Skeletal muscle tissue (tissue), 4 donors: ENCODE data around the gene DBET. TPM values are rescaled to one million over a fixed set of nuclear protein-coding genes. Genes with fewer than 3 reads are reported as not detected.
"Not testable (repeated sequence)": the region's sequence is repeated elsewhere in the genome, so short reads cannot be mapped to it uniquely, and the experiment has no call there.

Experiments used
- H3K27ac ChIP-seq: one replicate; pipeline ENCODE4 v1.7.0; 2013; ENCODE audit warnings: mild to moderate bottlenecking, low read depth, low read length, inconsistent platforms
- H3K27me3 ChIP-seq, 3 donors: one replicate each; pipeline ENCODE4 v1.7.0; 2013; ENCODE audit warnings: low read length in 3 of 3; ENCODE audit not compliant: control insufficient read depth in 3 of 3, insufficient read depth in 3 of 3
- H3K36me3 ChIP-seq, 3 donors: one replicate each; pipeline ENCODE4 v1.7.0; 2013; ENCODE audit warnings: low read length in 3 of 3; ENCODE audit not compliant: control insufficient read depth in 3 of 3, insufficient read depth in 3 of 3
- H3K4me1 ChIP-seq, 3 donors: one replicate each; pipeline ENCODE4 v1.7.0; 2013; ENCODE audit warnings: low read length in 3 of 3, mild to moderate bottlenecking in 3 of 3; ENCODE audit not compliant: control insufficient read depth in 3 of 3, insufficient read depth in 3 of 3
- H3K4me3 ChIP-seq, 3 donors: one replicate each; pipeline ENCODE4 v1.7.0; 2013; ENCODE audit warnings: low read length in 3 of 3
- H3K9ac ChIP-seq, 3 donors: one replicate each; pipeline ENCODE4 v1.7.0; 2013; ENCODE audit warnings: low read length in 3 of 3, mild to moderate bottlenecking in 3 of 3, moderate library complexity in 2 of 3, low read depth in 1 of 3
- H3K9me3 ChIP-seq, 3 donors: one replicate each; pipeline ENCODE4 v1.7.0; 2013; ENCODE audit warnings: low read length in 3 of 3; ENCODE audit not compliant: control insufficient read depth in 3 of 3
- total RNA-seq: library from RNA; depleted of rRNA; stranded (reverse); fragments of >200 nt; gene quantifications from one replicate; pipeline ENCODE4 v1.2.3, GENCODE V29; 2014
- donor health status: Osteomylitis.

DBET gene
- total RNA-seq: not detected

DNA sequence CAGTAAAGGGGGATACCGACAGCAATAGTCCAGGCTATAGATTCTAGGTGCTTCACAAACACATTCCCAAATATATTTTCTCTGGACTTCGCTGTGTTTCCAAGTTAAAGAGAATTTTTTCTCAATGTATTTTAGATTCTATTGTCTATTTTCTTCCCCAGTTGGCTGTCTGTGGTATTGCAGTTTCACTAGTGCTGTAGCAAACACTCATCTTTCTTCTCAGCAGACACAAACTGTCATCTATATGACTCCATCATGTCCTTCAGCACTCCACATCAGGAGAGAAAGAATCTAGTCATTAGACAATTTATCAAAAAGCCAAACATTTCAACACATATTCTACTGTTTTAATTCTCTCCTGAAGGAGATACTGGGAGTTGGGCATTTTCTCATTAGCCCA is at the start of gene DBET:
Gene DBET (plus strand): TSS at position 161 of the 400 bp plus-strand sequence.
- H3K27ac ChIP-seq, H3K9me3 ChIP-seq, H3K36me3 ChIP-seq, H3K4me3 ChIP-seq, H3K27me3 ChIP-seq, H3K9ac ChIP-seq, H3K4me1 ChIP-seq: not testable (repeated sequence)

DNA sequence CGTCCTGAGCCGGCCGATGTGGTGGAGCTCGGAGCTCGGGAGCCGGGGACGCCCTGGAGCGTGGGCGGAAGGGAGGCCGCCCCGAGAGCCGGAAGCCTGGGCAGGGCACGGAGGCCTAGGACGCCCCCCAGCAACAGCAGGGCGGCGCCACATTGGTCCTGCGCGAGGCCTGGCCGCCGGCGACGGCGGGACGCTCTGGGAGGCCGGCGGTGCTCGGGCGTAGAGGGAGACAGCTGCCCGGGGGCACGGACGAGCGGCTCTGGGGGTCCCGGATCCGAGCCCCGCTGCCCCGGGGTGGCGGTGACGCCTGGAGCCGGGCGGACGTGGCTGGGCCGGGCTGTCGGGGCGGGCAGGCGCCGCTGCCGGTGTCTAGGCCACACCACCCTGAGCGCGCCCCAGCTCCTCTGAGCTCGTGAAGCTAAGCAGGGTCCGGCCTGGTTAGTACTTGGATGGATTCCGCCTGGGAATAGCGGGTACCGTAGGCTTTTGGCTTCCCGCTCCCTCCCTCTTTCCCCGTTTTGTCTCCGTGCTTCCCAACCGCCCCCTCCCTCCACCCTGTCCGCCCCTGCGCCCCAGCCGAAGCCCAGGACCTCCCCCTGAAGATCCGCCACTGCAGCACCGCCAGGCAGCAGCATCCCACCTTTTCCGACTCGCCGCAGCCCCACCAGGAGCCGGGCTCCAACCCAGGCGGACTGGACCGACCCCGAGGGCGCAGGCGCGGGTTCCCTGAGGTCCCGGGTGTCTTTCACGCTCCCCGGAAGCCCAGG is 49.3 kb upstream of the DBET start:
- Histone ChIP-seq H3K4me1 (peaks cover 0 to 5% (median 5%) of the 10 kb centered on the region in 3 donors), H3K4me3 (no peak overlapping the region), H3K9ac (no peak overlapping the region), H3K27me3 (peaks cover 44 to 63% (median 53%) of the 10 kb centered on the region in 3 donors), H3K36me3 (no peaks in the 10 kb centered on the region), H3K27ac (no peak overlapping the region), H3K9me3 (no peaks in the 10 kb centered on the region)

DNA sequence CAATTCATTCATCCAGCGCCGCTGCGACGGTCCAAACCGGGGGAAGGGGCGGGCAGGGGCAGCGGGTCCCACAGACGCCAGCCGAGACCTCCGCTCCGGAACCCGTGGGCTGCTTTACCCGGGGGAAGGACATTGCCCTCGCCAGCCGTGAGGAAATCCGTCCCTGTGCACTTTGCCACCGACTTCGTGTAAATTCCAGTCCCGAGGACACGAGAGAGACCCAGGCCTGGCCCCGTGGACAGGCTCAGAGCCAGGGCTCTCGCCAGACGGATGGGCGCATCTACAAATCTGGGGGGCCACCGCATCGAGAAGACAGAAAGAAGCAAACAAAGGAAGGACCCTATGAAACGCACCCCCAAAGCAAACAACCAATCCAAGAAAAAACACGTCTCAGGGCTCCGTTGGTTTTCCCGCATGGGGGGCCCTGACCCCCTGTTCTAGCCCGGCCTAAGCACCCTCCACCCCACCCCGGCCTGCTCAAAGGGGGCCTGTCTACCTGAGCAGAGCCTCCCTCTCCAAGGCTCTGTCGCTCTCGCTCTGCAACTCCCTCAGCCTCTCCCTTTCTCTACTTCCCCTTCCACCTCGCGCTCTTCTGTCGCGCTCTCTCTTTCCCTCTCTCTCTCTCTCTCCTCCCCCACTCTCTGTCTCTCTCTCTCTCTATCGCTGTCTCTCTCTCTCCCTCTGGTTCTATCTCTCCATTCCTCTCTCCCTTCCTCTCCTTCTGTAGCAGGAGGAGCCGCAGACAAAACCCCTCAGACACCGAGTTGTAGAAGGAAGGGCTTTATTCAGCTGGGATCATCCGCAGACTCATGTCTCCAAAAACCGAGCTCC is 48.5 kb upstream of the DBET start:
- H3K9ac ChIP-seq: no peak overlapping the region
- H3K36me3 ChIP-seq: no peaks in the 10 kb centered on the region
- H3K9me3 ChIP-seq: no peaks in the 10 kb centered on the region
- peaks cover 51 to 71% (median 61%) of the 10 kb centered on the region in 3 donors for H3K27me3 ChIP-seq
- no peak overlapping the region for H3K4me3 ChIP-seq
- peaks cover under 1 to 7% (median 6%) of the 10 kb centered on the region in 3 donors for H3K4me1 ChIP-seq
- no peak overlapping the region for H3K27ac ChIP-seq

DNA sequence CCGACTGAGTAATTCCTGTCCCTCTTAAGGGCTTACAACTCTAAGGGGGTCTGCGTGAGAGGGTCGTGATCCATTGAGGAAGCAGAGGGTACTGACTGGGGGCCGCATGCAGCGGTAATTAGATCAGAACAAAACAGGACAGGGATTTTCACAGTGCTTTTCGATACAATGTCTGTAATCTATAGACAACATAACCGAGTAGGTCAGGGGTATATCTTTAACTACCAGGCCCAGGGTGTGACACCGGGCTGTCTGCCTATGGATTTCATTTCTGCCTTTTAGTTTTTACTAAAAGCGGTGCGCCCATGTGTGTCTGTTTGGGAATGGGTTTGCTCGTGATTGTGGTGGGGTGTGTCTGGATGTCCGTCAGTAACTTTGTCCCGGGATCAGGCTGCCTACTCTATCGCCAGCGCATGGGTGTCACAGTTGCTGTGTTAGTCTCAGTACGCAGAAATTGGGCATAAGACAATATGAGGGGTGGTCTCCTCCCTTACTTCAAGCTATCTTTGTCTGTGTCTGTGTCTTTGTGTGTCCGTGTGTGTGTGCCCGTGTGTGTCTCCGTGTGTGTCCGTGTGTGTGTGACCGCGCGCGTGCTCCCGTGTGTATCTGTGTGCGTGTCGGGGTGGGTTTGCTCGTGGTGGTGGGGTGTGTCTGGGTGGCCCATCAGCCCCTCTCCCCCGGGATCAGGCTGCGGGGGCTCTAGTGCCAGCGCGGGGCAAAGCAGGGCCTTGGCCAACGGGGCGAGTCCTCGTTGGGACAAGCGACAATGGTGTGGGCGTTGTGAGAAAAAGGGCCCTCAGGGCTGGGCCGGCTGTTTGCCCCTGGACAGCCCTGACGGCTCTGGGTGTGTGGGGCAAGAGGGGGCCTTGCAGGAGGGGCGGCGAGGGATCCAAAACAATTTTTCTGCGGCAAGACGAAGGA is 47.7 kb upstream of the DBET start:
- H3K27ac ChIP-seq: no peak overlapping the region
- no peaks in the 10 kb centered on the region for H3K36me3 ChIP-seq
- peaks cover 4 to 10% (median 7%) of the 10 kb centered on the region in 3 donors for H3K4me1 ChIP-seq
- H3K27me3 ChIP-seq: peaks cover 57 to 78% (median 67%) of the 10 kb centered on the region in 3 donors
- no peaks in the 10 kb centered on the region for H3K9me3 ChIP-seq
- no peak overlapping the region for H3K4me3 ChIP-seq
- no peak overlapping the region for H3K9ac ChIP-seq

DNA sequence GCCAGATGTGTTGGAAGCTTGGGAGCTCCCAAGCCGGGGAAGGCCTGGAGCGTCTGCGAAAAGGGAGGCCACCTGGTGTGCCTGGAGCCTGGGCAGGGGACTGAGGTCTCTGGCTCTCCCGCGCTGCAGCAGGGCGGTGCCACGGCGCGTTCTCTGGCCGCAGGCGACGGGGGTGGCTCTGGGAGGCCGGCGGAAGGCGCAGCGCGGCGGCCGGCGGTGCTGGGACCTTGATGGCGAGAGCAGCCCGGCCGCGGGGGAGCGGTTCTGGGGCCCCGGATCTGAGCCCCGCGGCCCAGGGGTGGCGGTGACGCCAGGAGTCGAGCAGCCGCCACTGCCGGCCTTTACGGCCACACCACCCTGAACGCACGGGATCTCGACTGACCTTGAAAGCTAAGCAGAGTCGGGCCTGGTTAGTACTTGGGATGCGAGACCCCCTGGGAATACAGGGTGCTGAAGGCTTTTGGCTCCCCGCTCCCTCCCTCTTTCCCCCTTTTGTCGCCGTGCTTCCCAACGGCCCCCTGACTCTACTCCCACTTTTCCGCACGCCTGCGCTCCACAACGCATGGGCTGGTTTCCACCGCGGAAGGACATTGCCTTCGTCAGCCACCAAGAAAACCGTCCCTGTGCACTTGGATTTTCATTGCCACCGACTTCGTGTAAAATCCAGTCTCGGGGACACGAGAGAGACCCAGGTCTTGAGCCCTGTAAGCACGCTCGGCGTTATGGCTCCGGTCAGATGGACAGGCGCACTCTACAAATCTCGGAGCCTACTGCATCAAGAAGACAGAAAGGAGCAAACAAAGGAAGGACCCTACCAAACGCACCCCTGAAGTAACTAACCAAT is 46.7 kb upstream of the DBET start:
- H3K4me3 ChIP-seq: no peak overlapping the region
- no peak overlapping the region for H3K27ac ChIP-seq
- no peaks in the 10 kb centered on the region for H3K36me3 ChIP-seq
- H3K9me3 ChIP-seq: no peaks in the 10 kb centered on the region
- H3K4me1 ChIP-seq: peaks cover 4 to 10% (median 7%) of the 10 kb centered on the region in 3 donors
- peaks cover 56 to 73% (median 67%) of the 10 kb centered on the region in 3 donors for H3K27me3 ChIP-seq
- H3K9ac ChIP-seq: no peak overlapping the region

DNA sequence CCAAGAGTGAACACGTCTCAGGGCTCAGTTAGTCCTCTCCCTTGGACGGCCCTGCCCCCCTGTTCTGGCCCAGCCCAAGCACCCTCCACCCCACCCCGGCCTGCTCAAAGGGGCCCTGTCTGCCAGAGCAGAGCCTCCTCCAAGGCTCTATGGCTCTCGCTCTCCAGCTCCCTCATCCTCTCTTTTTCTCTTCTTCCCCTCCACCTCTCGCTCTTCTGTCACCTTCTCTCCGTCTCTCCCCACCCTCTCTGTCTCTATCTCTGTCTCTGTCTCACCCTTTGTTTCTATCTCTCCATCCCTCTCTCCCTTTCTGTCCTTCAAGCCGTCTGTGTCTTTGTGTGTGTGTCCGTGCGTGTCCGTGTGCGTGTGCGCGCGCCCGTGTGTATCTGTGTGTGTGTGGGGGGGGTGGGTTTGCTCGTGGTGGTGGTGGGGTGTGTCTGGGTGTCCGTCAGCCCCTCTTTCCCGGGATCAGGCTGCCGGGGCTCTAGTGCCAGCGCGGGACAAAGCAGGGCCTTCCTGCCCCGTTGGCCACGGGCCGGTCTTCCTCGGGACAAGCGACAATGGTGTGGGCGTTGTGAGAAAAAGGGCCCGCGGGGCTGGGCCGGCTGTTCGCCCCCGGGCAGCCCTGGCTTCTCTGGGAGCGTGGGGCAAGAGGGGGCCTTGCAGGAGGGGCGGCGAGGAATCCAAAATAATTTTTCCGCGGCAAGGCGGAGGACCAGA is 45.9 kb upstream of the DBET start:
- no peaks in the 10 kb centered on the region for H3K9me3 ChIP-seq
- peaks cover 4 to 10% (median 7%) of the 10 kb centered on the region in 3 donors for H3K4me1 ChIP-seq
- no peaks in the 10 kb centered on the region for H3K36me3 ChIP-seq
- no peak overlapping the region for H3K4me3 ChIP-seq
- H3K27ac ChIP-seq: no peak overlapping the region
- H3K9ac ChIP-seq: no peak overlapping the region
- peaks cover 55 to 73% (median 68%) of the 10 kb centered on the region in 3 donors for H3K27me3 ChIP-seq

DNA sequence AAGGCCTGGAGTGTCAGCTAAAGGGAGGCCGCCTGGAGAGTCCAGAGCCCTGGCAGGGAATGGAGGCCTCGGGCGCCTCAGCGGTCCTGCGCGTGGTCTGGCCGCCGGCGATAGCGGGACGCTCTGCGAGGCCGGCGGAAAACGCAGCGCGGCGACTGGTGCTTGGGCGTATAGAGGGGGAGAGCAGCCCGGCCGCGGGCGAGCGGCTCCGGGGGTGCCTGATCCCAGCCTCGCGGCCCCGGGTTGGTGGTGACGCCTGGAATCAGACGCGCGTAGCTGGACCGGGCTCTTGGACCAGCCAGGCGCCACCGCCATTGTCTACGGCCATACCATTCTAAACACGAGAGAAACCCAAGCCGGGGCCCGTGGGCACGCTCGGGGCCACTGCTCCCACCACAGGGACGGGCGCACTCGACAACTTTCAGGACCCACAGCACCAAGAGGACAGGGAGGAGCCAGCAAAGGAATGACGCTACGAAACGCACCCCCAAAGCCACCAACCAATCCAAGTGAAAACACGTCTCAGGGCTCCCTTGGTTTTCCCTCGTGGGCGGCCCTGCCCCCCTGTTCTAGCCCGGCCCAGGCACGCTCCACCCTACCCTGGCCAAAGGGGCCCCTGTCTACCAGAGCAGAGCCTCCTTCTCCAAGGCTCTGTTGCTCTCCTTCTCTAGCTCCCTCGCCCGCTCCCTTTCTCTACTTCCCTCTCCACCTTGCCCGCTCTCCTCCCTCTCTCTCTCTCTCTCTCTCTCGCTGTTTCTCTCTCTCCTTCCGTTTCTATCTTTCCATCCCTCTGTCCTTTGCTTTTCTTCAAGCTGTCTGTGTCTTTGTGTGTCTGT is 45.1 kb upstream of the DBET start:
- Histone ChIP-seq H3K4me1 (peaks cover 4 to 10% (median 7%) of the 10 kb centered on the region in 3 donors), H3K9me3 (no peaks in the 10 kb centered on the region), H3K27ac (no peak overlapping the region), H3K9ac (no peak overlapping the region), H3K27me3 (peaks cover 52 to 73% (median 68%) of the 10 kb centered on the region in 3 donors), H3K36me3 (no peaks in the 10 kb centered on the region), H3K4me3 (no peak overlapping the region)

DNA sequence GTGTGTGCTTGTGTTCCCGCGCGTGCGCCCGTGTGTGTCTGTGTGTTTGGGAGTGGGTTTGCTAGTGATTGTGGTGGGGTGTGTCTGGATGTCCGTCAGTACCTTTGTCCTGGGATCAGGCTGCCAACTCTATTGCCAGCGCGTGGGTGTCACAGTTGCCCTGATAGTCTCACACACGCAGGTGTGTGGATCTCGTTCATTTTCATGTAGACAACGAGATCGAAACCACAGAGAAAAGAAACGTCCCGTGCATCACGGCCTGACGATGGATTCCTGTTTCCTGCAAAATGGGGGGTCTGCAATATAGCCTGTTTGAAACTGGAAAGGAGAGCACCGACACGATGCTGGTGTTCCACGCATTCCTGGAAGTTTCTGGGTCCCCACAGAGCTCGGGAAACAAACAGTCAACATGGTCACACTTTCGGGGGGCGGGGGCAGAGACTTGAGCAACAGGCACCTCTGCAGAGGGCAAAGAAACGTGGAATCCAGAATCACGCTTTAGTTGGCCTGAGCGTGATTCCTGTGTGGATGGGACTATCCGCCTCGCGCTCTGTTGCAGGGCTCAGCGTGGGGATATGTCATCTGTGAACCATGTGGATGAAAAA is 44.3 kb upstream of the DBET start:
- H3K9ac ChIP-seq, H3K4me3 ChIP-seq, H3K27ac ChIP-seq, H3K9me3 ChIP-seq, H3K36me3 ChIP-seq: not testable (repeated sequence)
- H3K4me1 ChIP-seq: peaks cover 4 to 10% (median 7%) of the 10 kb centered on the region in 3 donors
- H3K27me3 ChIP-seq: peaks cover 52 to 69% (median 64%) of the 10 kb centered on the region in 3 donors
